SU-DHL-6 (cell line): Measurements from ENCODE around the gene MYCBP.

ENCODE experiments used
- EZH2phosphoT487 ChIP-seq: fragments of 200-600 bp; sonication (generic), shearing (Covaris generic); conservative IDR thresholded peaks from 2 replicates; pipeline ENCODE4 v1.6.1; 2018; ENCODE audit warnings: mild to moderate bottlenecking, antibody characterized with exemption, low read length, moderate library complexity, mixed read lengths
- TF ChIP-seq, protein P1 (sequence below): fragments of 200-600 bp; sonication (generic); IDR thresholded peaks from one replicate; pipeline ENCODE4 v1.5.1; 2017; ENCODE audit warnings: antibody characterized with exemption, mild to moderate bottlenecking, low read length, moderate library complexity; ENCODE audit not compliant: insufficient read depth, poor library complexity, severe bottlenecking

DNA sequence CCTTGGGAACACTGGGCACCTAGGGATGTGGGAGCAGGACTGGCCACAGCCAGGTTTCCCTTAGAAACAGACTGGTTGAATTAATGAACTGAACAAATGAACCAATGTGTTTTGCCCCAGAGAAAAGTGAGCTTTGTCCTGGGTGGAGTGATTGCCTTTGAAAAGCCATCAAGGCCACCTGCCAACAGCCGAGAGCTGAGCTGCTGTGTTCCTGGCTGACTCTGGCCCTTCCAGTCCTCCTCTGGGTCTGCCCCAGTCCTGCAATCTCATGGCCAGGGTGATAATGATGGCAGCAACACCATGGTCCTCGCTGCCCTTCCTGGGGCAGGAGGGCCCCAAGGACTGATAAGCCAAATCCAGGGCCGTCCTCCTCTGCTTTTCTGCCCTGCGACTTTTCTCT lies 26.4 kb upstream of the MYCBP start:
- TF ChIP-seq, protein P1, sequence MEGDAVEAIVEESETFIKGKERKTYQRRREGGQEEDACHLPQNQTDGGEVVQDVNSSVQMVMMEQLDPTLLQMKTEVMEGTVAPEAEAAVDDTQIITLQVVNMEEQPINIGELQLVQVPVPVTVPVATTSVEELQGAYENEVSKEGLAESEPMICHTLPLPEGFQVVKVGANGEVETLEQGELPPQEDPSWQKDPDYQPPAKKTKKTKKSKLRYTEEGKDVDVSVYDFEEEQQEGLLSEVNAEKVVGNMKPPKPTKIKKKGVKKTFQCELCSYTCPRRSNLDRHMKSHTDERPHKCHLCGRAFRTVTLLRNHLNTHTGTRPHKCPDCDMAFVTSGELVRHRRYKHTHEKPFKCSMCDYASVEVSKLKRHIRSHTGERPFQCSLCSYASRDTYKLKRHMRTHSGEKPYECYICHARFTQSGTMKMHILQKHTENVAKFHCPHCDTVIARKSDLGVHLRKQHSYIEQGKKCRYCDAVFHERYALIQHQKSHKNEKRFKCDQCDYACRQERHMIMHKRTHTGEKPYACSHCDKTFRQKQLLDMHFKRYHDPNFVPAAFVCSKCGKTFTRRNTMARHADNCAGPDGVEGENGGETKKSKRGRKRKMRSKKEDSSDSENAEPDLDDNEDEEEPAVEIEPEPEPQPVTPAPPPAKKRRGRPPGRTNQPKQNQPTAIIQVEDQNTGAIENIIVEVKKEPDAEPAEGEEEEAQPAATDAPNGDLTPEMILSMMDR = no peak
- TF ChIP-seq EZH2phosphoT487 = no peak
